IMR-90 (cell line): Measurements from ENCODE around the gene CATSPER3. TPM values are rescaled to one million over a fixed set of nuclear protein-coding genes. Genes with fewer than 3 reads are reported as not detected.

Source experiments
- ATAC-seq: fragments of 200-7000 bp; cut with Tn5 transposase; 2 replicates; pipeline ENCODE4 v1.9.1; 2020; ENCODE audit warnings: low read depth, mild to moderate bottlenecking, moderate library complexity
- BruUV-seq: library from RNA; stranded (reverse); fragments of 400-500 nt; replicated peaks from 2 replicates; lab custom pipeline; 2021; lab: Mats Ljungman, UMichigan
- CTCF ChIA-PET: fragments of 300-600 bp; formaldehyde crosslinking; extraction: SDS; loops from one replicate; lab custom pipeline; 2021; ENCODE audit warnings: antibody characterized with exemption; lab: Yijun Ruan, JAX
- POLR2A ChIA-PET: fragments of 300-600 bp; sonication (Branson Sonifier 250); formaldehyde crosslinking; loops from one replicate; lab custom pipeline; 2022; ENCODE audit warnings: antibody characterized with exemption; ENCODE audit not compliant: unreplicated experiment; lab: Charles Lee
- DNase-seq: peaks from one replicate; pipeline ENCODE4 v3.0.0; 2013
- H2AFZ ChIP-seq: replicated peaks from 2 replicates; pipeline ENCODE3; 2013; ENCODE audit warnings: low read length, mild to moderate bottlenecking; ENCODE audit not compliant: poor library complexity
- H2AK5ac ChIP-seq: 2 replicates; pipeline ENCODE4 v1.6.1; 2013; ENCODE audit warnings: low read depth, low read length, inconsistent platforms
- H2AK9ac ChIP-seq: replicated peaks from 2 replicates; pipeline ENCODE3; 2013; ENCODE audit warnings: mild to moderate bottlenecking, low read depth, low read length, moderate library complexity; ENCODE audit not compliant: poor library complexity
- H2BK120ac ChIP-seq: 2 replicates; pipeline ENCODE4 v1.6.1; 2013; ENCODE audit warnings: low read depth, low read length, inconsistent platforms
- H2BK15ac ChIP-seq: 3 replicates; pipeline ENCODE4 v1.6.1; 2013; ENCODE audit warnings: low read depth, low read length, inconsistent platforms
- H2BK20ac ChIP-seq: 2 replicates; pipeline ENCODE4 v1.6.1; 2013; ENCODE audit warnings: low read depth, mild to moderate bottlenecking, inconsistent platforms, low read length, moderate library complexity
- H2BK5ac ChIP-seq: 2 replicates; pipeline ENCODE4 v1.6.1; 2013; ENCODE audit warnings: mild to moderate bottlenecking, low read depth, low read length, inconsistent platforms; ENCODE audit not compliant: poor library complexity, severe bottlenecking
- H3K14ac ChIP-seq: replicated peaks from 2 replicates; pipeline ENCODE4 v1.6.1; 2013; ENCODE audit warnings: low read depth, low read length, inconsistent platforms
- H3K18ac ChIP-seq: 2 replicates; pipeline ENCODE4 v1.6.1; 2013; ENCODE audit warnings: low read depth, low read length, control low read depth
- H3K23ac ChIP-seq: 2 replicates; pipeline ENCODE4 v1.6.1; 2013; ENCODE audit warnings: low read depth, low read length, inconsistent platforms
- H3K27ac ChIP-seq: 2 replicates; pipeline ENCODE4 v1.5.1; 2013; ENCODE audit warnings: mild to moderate bottlenecking, control low read depth, low read length; ENCODE audit not compliant: insufficient read depth
- H3K27me3 ChIP-seq: 2 replicates; pipeline ENCODE4 v1.6.1; 2013; ENCODE audit warnings: low read length; ENCODE audit not compliant: control insufficient read depth, insufficient read depth
- H3K36me3 ChIP-seq: 2 replicates; pipeline ENCODE4 v1.6.1; 2013; ENCODE audit warnings: low read length, mixed read lengths; ENCODE audit not compliant: control insufficient read depth, insufficient read depth
- H3K4ac ChIP-seq: 2 replicates; pipeline ENCODE4 v1.6.1; 2013; ENCODE audit warnings: low read depth, low read length, inconsistent platforms
- H3K4me1 ChIP-seq: 2 replicates; pipeline ENCODE4 v1.6.1; 2013; ENCODE audit warnings: low read length, mixed read lengths; ENCODE audit not compliant: control insufficient read depth, insufficient read depth
- H3K4me2 ChIP-seq: 2 replicates; pipeline ENCODE4 v1.6.1; 2013; ENCODE audit warnings: low read depth, mild to moderate bottlenecking, control low read depth, low read length, moderate library complexity
- H3K4me3 ChIP-seq: 2 replicates; pipeline ENCODE4 v1.5.1; 2013; ENCODE audit warnings: low read depth, mild to moderate bottlenecking, control low read depth, low read length, moderate library complexity; ENCODE audit not compliant: insufficient read depth
- H3K56ac ChIP-seq: 2 replicates; pipeline ENCODE4 v1.6.1; 2013; ENCODE audit warnings: low read length, inconsistent platforms; ENCODE audit not compliant: insufficient read depth; ENCODE audit errors: extremely low read depth
- H3K79me1 ChIP-seq, 2 experiments: 2 replicates each; pipeline ENCODE4 v1.6.1; 2013; ENCODE audit warnings: low read length in 2 of 2, inconsistent platforms in 1 of 2, low read depth in 1 of 2
- H3K9ac ChIP-seq: 2 replicates; pipeline ENCODE4 v1.6.1; 2013; ENCODE audit warnings: low read depth, low read length, control low read depth
- H3K9me1 ChIP-seq: 2 replicates; pipeline ENCODE4 v1.6.1; 2013; ENCODE audit warnings: low read length, inconsistent platforms; ENCODE audit not compliant: insufficient read depth
- H3K9me3 ChIP-seq: 2 replicates; pipeline ENCODE4 v1.6.1; 2013; ENCODE audit warnings: low read length; ENCODE audit not compliant: control insufficient read depth, insufficient read depth
- H4K20me1 ChIP-seq: 2 replicates; pipeline ENCODE4 v1.6.1; 2013; ENCODE audit warnings: low read length, inconsistent platforms; ENCODE audit not compliant: insufficient read depth
- H4K5ac ChIP-seq: 2 replicates; pipeline ENCODE4 v1.6.1; 2013; ENCODE audit warnings: mild to moderate bottlenecking, low read depth, low read length, control low read depth
- H4K8ac ChIP-seq, 2 experiments: 2 replicates each; pipeline ENCODE4 v1.6.1; 2013; ENCODE audit warnings: low read depth in 2 of 2, low read length in 2 of 2, control low read depth in 1 of 2, inconsistent platforms in 1 of 2
- H4K91ac ChIP-seq: 2 replicates; pipeline ENCODE4 v1.6.1; 2013; ENCODE audit warnings: low read depth, low read length, inconsistent platforms; ENCODE audit not compliant: insufficient read depth
- BHLHE40 ChIP-seq: fragments of 150-350 bp; IDR thresholded peaks from 2 replicates; pipeline ENCODE4 v1.6.1; 2016; ENCODE audit warnings: mild to moderate bottlenecking, low read depth, low read length
- CEBPB ChIP-seq: IDR thresholded peaks from 2 replicates; pipeline ENCODE4 v1.6.1; 2012; ENCODE audit warnings: low read depth, low read length, improper control_type of control experiment
- CHD1 ChIP-seq: IDR thresholded peaks from 2 replicates; pipeline ENCODE4 v1.6.1; 2012; ENCODE audit warnings: low read depth, low read length, improper control_type of control experiment
- FOS ChIP-seq: fragments of 150-350 bp; IDR thresholded peaks from 2 replicates; pipeline ENCODE4 v1.6.1; 2016; ENCODE audit warnings: low read depth, low read length
- MAFK ChIP-seq: IDR thresholded peaks from 2 replicates; pipeline ENCODE4 v1.6.1; 2012; ENCODE audit warnings: low read depth, low read length, improper control_type of control experiment
- MAZ ChIP-seq: IDR thresholded peaks from 2 replicates; pipeline ENCODE4 v1.6.1; 2012; ENCODE audit warnings: low read depth, mild to moderate bottlenecking, low read length, improper control_type of control experiment, moderate library complexity, borderline replicate concordance
- MXI1 ChIP-seq: IDR thresholded peaks from 2 replicates; pipeline ENCODE4 v1.6.1; 2012; ENCODE audit warnings: low read depth, mild to moderate bottlenecking, low read length, moderate library complexity, borderline replicate concordance
- POLR2A ChIP-seq: IDR thresholded peaks from 2 replicates; pipeline ENCODE4 v1.6.1; 2012; ENCODE audit warnings: mild to moderate bottlenecking, low read depth, low read length
- RAD21 ChIP-seq: IDR thresholded peaks from 2 replicates; pipeline ENCODE4 v1.6.1; 2012; ENCODE audit warnings: low read length, improper control_type of control experiment
- RCOR1 ChIP-seq: IDR thresholded peaks from 2 replicates; pipeline ENCODE4 v1.6.1; 2012; ENCODE audit warnings: mild to moderate bottlenecking, low read length, improper control_type of control experiment; ENCODE audit not compliant: insufficient replicate concordance
- RFX5 ChIP-seq: IDR thresholded peaks from 2 replicates; pipeline ENCODE4 v1.8.0; 2012; ENCODE audit warnings: low read depth, mild to moderate bottlenecking, low read length, moderate library complexity
- SMC3 ChIP-seq: fragments of 150-350 bp; IDR thresholded peaks from 2 replicates; pipeline ENCODE4 v1.6.1; 2016; ENCODE audit warnings: low read depth, mild to moderate bottlenecking, antibody characterized with exemption, low read length, moderate library complexity
- USF2 ChIP-seq: fragments of 150-350 bp; IDR thresholded peaks from 2 replicates; pipeline ENCODE4 v1.6.1; 2017; ENCODE audit warnings: mild to moderate bottlenecking, antibody characterized with exemption, low read length, low read depth
- WGBS, 2 experiments: methylation state at CpG; one replicate each; pipeline versions ENCODE4 v1.1.5 to v1.1.7; 2013; ENCODE audit warnings: missing lambda C conversion rate in 2 of 2; ENCODE audit not compliant: insufficient read length in 1 of 2; ENCODE audit errors: extremely low coverage in 2 of 2; 5-methylcytosine and 5-hydroxymethylcytosine counted together
- dilution Hi-C: fragments of 300-500 bp; cut with HindIII; formaldehyde crosslinking; loops from one replicate; pipeline ENCODE4 v1.14.3; 2018; ENCODE audit warnings: low sequenced_read_pairs; ENCODE audit not compliant: unreplicated experiment
- in situ Hi-C: fragments of 300-500 bp; cut with MboI; formaldehyde crosslinking; loops from 3 replicates; pipeline ENCODE4 v1.14.3; 2019; ENCODE audit warnings: low sequenced_read_pairs, inconsistent platforms, mixed read lengths
- intact Hi-C: fragments of 100-400 bp; cut with micrococcal nuclease; formaldehyde crosslinking; loops from 2 replicates; pipeline ENCODE4 v1.10.0; 2022
- polyA plus RNA-seq, 3 experiments: library from polyadenylated mRNA; depleted of rRNA; stranded (reverse); fragments of >200 nt; gene quantifications; 2 replicates each; pipeline ENCODE4 v1.2.3, GENCODE V29; 2012; ENCODE audit warnings: low replicate concordance in 1 of 3
- total RNA-seq: library from RNA; depleted of rRNA; stranded (reverse); fragments of >200 nt; gene quantifications from 2 replicates; pipeline ENCODE4 v1.2.3, GENCODE V29; 2012
- TF ChIP-seq, protein P1 (sequence below): fragments of 150-350 bp; IDR thresholded peaks from 2 replicates; pipeline ENCODE4 v1.6.1; 2016; ENCODE audit warnings: low read depth, mild to moderate bottlenecking, low read length, moderate library complexity, borderline replicate concordance
- TF ChIP-seq, protein P2 (sequence below): conservative IDR thresholded peaks from 2 replicates; pipeline ENCODE4 v1.5.1; 2012; ENCODE audit warnings: mild to moderate bottlenecking, low read depth, low read length, improper control_type of control experiment

Gene CATSPER3
- total and polyA plus RNA-seq, 2 of the 4 experiments (the other 2 are of a cell fraction) = under 0.01 to 0.12 TPM

- Histone ChIP-seq H4K8ac (no peak overlapping the region), H3K14ac (no peak overlapping the region), H3K9me3 (no peaks in the 10 kb centered on the region), H2AK5ac (no peak overlapping the region), H3K79me1 (no peaks in the 10 kb centered on the region), H3K9ac (no peak overlapping the region), H2BK15ac (no peak overlapping the region), H3K4ac (no peak overlapping the region), H2BK20ac (no peak overlapping the region), H3K27me3 (no peaks in the 10 kb centered on the region), H2BK5ac (no peak overlapping the region), H3K4me3 (no peak overlapping the region), H2AK9ac (no peak overlapping the region), H3K56ac (no peak overlapping the region), H4K20me1 (no peaks in the 10 kb centered on the region), H3K27ac (no peak overlapping the region), H4K91ac (no peak overlapping the region), H3K4me1 (no peaks in the 10 kb centered on the region), H2BK120ac (no peak overlapping the region), H3K36me3 (peaks cover 6% of the 10 kb centered on the region), H2AFZ (no peak overlapping the region), H4K5ac (no peak overlapping the region), H3K4me2 (no peak overlapping the region), H3K18ac (no peak overlapping the region), H3K9me1 (peaks cover 3% of the 10 kb centered on the region), H3K23ac (no peak overlapping the region)
- no peak for TF ChIP-seq POLR2A
- no peak for TF ChIP-seq RFX5
- TF ChIP-seq MXI1 = no peak
- TF ChIP-seq RAD21 = no peak
- no peak for TF ChIP-seq CEBPB
- no peak for TF ChIP-seq CHD1
- no peak for TF ChIP-seq FOS
- no peak for TF ChIP-seq SMC3
- no peak for TF ChIP-seq BHLHE40
- TF ChIP-seq, protein P1, sequence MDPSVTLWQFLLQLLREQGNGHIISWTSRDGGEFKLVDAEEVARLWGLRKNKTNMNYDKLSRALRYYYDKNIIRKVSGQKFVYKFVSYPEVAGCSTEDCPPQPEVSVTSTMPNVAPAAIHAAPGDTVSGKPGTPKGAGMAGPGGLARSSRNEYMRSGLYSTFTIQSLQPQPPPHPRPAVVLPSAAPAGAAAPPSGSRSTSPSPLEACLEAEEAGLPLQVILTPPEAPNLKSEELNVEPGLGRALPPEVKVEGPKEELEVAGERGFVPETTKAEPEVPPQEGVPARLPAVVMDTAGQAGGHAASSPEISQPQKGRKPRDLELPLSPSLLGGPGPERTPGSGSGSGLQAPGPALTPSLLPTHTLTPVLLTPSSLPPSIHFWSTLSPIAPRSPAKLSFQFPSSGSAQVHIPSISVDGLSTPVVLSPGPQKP = no peak
- TF ChIP-seq, protein P2, sequence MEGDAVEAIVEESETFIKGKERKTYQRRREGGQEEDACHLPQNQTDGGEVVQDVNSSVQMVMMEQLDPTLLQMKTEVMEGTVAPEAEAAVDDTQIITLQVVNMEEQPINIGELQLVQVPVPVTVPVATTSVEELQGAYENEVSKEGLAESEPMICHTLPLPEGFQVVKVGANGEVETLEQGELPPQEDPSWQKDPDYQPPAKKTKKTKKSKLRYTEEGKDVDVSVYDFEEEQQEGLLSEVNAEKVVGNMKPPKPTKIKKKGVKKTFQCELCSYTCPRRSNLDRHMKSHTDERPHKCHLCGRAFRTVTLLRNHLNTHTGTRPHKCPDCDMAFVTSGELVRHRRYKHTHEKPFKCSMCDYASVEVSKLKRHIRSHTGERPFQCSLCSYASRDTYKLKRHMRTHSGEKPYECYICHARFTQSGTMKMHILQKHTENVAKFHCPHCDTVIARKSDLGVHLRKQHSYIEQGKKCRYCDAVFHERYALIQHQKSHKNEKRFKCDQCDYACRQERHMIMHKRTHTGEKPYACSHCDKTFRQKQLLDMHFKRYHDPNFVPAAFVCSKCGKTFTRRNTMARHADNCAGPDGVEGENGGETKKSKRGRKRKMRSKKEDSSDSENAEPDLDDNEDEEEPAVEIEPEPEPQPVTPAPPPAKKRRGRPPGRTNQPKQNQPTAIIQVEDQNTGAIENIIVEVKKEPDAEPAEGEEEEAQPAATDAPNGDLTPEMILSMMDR = no peak
- no peak for TF ChIP-seq USF2
- no peak for TF ChIP-seq MAFK
- no peak for TF ChIP-seq MAZ
- no peak for TF ChIP-seq RCOR1
- WGBS, 2 experiments = 88% methylated on average over 6 of the region's 8 CpGs; no CpG with 5 or more reads in 1 of the 2 experiments
- ChIA-PET CTCF (no interaction called here), POLR2A (no interaction called here)
- no peak for ATAC-seq
- in situ Hi-C loops (no loop called here), intact Hi-C loops (loop anchor here (10.0 kb wide), 1 partner anchor 57 kb away; no protein-coding TSS in a partner anchor), dilution Hi-C loops (no loop called here)
- no TSS peak for BruUV-seq
- no peak for DNase-seq
Measured at GRCh38 chr5:134937526-134937925, 30.2 kb upstream of the CATSPER3 start.
